GM19372 (cell line): Measurements from ENCODE around the gene ESPN.
"Not testable (repeated sequence)": the region's sequence is repeated elsewhere in the genome, so short reads cannot be mapped to it uniquely, and the experiment has no call there.

Experiments
- ATAC-seq: cut with Tn5 transposase; IDR thresholded peaks from one replicate; pipeline ENCODE4 v1.9.1; 2021; ENCODE audit warnings: mild to moderate bottlenecking, low read depth, moderate library complexity; ENCODE audit not compliant: unreplicated experiment

ESPN gene, protein sequence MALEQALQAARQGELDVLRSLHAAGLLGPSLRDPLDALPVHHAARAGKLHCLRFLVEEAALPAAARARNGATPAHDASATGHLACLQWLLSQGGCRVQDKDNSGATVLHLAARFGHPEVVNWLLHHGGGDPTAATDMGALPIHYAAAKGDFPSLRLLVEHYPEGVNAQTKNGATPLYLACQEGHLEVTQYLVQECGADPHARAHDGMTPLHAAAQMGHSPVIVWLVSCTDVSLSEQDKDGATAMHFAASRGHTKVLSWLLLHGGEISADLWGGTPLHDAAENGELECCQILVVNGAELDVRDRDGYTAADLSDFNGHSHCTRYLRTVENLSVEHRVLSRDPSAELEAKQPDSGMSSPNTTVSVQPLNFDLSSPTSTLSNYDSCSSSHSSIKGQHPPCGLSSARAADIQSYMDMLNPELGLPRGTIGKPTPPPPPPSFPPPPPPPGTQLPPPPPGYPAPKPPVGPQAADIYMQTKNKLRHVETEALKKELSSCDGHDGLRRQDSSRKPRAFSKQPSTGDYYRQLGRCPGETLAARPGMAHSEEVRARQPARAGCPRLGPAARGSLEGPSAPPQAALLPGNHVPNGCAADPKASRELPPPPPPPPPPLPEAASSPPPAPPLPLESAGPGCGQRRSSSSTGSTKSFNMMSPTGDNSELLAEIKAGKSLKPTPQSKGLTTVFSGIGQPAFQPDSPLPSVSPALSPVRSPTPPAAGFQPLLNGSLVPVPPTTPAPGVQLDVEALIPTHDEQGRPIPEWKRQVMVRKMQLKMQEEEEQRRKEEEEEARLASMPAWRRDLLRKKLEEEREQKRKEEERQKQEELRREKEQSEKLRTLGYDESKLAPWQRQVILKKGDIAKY

DNA sequence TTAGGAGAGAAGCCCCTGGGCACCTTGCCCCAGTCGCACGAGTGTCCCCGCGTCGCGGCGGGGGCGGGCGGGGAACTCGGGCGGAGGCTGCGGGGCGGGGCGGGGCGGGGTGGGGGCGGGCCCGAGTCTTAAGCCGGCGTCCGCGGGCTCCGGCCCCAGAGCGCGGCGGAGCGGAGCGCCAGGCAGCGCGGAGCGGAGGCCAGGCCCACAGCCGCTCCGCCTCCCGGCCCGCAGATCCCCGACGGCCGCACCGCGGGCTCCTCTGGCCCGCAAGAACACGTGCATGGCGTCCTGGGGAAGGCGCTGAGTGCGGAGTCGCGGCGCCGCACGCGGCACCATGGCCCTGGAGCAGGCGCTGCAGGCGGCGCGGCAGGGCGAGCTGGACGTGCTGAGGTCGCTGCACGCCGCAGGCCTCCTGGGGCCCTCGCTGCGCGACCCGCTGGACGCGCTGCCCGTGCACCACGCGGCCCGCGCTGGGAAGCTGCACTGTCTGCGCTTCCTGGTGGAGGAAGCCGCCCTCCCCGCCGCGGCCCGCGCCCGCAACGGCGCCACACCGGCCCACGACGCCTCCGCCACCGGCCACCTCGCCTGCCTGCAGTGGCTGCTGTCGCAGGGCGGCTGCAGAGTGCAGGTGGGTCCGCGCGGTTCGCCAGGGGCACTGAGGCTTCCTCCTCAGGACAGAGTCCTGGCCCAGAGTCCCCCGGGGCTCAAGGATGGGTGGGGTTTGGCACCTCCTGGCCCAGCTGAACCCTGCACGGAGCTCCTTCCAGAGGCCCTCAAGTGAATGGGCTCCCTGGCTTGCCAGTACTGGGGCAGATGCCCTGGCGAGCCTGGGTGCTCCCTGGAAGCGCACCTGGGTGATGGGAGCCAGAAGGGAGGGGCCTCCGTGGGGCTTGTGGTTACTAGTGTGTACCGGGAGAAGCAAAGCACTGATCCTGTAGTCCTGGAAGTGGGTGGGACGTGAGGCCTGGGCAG lies at the start of gene ESPN:
Gene ESPN (plus strand): TSS at position 158 of the 975 bp plus-strand sequence. CDS start 180 bp downstream, at position 338.
- no peak for ATAC-seq

DNA sequence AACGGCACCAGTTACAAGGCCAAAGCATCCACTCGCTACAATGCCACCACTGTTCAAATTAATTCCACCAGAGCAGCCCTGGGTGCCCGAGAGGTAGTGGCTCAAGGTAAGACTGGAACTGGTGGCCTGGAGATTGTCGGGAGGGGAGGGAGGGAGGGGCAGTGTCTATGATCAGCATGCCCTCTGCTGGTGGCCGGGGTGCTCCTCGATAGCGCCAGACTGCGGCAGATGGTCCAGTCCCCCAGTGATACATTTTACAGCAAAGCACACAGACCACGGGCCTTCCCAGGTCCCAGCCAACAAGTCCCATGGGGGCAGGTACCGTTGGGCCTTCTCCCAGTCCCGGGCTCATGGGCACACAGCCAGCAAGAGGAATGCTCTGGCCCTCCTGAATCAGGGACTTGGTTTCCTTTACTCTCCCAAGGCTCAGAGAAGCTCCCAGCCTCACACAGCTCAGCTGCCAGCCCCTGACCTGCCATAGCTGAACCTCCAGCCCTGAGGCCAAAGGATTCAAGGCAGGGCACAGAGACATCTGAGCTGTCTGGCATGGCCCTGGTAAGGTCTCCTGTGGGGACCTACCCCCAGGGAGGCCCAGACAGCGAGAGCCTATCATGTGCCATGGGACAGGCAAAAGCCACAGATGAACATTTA lies 46.4 kb upstream of the ESPN start:
- ATAC-seq = no peak

DNA sequence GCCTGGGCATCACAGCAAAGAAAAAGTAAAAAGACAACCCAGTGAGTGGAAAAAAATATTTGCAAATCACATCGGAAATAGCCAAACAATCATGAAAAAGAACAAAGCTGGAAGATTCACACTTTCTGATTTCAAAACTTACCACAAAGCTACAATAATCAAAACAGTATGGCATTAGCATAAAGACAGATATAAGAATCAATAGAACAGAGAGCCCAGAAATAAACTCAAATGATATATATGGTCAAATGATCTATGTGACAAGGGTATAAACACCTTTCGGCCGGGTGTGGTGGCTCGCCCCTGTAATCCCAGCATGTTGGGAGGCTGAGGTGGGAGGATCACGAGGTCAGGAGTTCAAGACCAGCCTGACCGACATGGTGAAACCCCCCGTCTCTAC lies 44.5 kb upstream of the ESPN start:
- ATAC-seq = no peak

DNA sequence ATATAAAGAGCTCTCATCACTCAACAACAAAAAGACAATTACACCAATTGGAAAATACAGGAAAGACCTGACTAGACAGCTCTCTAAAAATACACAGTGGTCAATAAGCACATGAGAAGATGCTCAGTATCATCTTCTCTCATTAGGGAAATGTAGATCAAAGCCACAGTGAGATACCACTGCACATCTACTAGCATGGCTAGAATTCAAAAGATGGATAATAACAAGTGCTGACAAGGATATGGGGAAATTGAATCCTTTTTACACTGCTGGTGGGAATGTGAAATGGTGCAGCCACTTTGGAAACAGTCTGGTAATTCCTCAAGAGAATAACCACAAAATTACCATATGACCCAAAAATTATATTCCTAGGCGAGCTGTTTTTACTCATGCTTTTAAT lies 40.4 kb upstream of the ESPN start:
- no peak for ATAC-seq

DNA sequence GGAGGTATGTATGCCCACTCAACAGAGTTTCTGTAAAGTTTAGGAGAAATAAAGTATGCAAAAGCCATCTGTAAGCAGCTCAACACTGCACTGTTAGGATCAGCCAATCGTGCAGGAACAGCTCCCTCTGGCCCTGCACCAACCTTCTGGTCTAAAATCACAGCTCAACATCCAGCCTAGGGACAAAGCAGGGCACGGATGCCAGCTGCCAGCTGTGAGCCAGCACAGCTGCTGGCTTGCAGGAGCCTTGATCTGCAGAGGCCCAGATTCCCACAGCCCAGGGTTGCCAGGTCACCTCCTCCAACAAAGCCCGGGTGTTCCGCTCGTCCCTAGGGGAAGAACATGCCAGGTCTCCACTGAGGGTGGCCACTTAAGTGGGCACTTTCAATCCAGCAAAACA lies 39.6 kb upstream of the ESPN start:
- no peak for ATAC-seq

DNA sequence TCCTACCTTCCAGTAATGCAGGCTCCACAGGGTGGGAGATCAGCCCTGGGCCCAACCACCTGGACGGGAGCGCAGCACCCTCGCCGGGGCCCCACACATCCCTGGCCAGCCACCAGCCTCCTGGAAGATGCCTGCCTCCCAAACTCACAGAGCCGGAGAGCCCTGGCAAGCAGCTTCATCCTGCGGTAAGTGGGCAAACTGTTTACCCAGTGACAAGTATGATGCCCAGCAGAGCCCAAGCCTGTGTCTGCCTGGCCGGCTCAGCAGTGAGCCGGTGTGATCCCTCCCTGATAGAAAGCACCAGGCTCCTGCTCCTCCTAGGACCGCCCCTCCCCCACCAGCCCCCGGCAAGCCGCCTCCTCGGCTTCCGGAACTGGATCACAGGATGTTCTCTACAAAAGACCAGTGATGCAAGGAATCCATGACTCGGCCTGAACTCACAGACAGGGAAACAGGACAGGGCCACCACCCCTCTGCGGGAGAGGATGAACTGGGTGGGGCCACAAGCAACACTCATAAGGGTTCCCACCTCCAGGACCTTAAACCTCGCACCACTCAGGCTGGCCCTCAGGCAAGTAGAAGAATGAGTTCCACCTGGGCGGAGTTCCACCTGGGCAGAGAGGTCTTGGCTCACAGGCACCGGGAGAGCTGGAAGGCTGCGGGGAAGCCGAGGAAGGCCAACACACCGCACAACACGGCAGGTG lies 38.9 kb upstream of the ESPN start:
- no peak for ATAC-seq

DNA sequence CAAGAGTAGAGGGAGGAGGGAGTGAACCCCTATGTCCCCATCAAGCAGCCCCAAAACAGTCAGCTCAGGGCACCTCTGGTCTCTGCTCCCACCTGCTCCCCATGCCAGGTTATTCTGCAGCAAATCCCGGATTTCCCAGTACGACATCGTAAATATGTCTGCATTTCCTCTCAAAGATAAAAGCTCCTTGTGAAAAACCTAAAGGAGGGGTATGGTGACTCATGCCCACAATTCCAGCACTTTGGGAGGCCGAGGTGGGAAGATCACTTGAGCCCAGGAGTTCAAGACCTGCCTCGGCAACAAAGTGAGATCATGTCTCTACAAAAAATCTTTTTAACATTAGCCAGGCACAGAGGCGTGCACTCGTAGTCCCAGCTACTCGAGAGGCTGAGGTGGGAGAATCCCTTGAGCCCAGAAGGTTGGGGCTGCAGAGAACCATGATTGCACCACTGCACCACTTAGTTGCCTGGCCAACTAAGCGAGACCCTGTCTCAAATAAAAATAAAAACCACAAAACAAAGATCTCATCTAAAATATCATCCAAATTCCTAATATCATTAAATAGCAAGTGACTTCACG lies 38.1 kb upstream of the ESPN start:
- no peak for ATAC-seq

DNA sequence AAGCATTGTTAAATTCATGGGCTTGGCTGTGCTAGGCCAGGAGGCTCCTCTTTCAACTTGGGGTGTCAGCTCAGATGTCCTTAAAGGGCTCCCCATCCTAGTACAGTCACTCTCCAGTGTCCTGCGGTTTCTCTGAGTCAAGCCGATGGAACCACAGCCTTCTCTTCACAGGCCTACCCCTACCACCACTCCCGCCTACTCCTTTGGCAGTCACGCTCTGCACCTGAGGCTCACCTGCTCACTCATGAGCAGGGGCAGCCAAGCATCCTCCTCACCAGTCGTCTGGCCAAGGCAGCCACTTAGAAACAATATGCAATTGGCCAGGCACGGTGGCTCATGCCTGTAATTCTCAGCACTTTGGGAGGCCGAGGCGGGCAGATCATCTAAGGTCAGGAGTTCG lies 34.6 kb upstream of the ESPN start:
- no peak for ATAC-seq

DNA sequence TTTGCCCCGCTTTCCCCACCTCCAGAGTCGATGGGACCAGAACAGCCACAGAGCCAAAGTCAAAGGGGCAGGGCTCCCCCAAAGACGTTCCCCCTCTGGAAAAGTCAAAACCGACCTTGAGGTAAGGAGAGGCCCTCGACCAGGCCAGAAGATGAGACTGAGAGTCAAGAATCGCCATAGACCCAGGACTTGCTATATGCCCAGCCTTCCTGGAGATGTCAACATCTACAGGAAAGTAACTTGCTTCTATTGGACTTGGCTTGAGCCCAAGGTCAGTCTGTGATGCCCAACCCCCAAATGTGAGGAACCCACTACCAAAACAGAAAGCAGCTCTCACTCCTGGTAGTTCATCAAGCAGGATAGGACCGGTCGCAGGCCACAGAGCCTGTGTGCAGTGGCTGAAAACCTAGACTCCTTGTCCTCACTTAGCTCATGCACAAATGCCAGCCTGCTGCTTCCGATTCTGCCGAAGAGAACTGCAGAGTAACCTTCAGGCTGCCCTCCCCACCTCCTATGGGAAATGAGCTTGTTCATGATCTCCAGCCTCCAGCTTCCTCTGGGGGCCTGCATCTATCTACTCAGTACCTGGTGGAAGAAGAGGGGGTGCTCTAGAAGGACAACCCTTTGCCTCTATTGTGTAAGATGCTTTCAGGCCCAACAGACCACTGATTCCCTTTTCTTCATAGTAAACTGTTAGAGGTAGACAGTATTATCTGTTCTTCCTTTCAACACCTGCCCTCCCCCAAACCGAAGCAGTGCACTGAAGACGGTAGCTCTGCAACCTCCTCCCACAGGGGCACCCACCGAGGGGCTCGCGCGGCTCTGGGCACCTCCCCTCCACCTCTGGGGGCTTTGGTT lies 32.4 kb upstream of the ESPN start:
- no peak for ATAC-seq

DNA sequence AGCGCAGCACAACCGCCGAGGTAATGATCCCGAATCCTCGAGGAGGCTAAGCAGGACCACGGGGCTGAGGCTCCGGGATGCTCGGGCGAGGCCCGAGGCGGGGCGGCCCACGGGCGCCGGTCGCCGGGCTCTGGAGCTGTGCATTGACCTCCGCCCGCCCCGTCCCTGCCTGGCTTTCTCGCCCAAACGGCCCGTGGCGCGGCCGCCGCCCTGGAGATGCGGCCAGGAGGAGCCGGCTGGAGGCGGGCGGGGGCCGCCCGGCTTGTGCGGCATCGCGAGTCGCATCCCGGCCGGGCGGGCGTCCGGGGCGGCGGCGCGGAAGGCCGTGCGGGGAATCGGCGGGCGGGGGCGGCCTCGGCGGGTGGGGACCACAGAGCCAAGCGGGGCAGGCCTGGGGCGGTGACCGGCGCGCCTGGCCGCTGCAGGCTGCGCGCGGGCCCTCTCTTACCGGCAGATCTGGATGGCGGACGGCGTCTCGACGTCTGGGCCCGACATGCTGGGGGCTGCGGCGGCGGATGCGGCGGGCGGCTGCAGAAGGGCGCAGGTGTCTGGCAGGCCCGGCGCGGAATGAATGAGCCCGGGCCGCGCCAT lies 31.7 kb upstream of the ESPN start:
- peak; percentile 24 for ATAC-seq

DNA sequence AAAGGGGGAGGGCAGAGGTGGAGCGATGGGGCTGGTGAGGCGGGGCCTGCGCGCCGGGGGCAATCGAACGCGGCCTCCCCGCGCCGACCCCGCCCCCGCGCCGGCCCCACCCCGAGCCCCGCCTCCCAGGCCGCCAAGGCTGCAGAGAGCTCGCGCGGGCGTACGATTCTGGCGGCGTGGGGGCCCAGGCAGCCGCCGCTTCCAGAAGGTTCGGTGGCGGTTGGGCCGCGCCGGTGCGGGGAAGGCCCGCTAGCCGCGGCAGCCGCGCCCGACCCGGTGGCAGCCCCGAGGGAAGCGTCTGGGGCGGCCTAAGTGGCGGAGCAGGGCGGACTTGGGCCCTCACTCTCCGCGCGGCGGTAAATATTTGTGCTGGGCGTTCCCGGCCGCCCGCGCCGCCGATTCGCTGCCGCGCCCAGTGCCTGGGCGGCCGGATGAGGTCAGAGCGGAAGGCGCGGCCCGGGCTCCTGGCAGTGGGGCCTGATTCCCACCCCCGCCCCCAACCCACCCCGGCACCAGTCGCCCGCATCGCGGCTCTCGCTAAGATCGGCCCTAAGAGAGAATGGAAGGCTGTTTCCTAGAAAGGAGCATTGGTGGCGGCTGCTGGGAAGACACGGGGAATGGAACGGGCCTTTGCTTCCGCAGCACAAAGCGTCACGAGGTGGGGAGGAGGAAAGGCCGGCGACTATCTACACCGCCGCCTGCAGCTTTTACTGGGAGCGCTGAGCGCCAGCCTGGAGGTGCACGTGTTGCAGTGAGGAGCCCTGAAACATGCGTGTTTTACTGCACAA lies 31.0 kb upstream of the ESPN start, which contains the start of gene ACOT7:
Gene ACOT7 (minus strand): TSS at position 368 of the 788 bp plus-strand sequence. CDS start 368 bp downstream, outside the sequence.
- ATAC-seq = peak; percentile 77

DNA sequence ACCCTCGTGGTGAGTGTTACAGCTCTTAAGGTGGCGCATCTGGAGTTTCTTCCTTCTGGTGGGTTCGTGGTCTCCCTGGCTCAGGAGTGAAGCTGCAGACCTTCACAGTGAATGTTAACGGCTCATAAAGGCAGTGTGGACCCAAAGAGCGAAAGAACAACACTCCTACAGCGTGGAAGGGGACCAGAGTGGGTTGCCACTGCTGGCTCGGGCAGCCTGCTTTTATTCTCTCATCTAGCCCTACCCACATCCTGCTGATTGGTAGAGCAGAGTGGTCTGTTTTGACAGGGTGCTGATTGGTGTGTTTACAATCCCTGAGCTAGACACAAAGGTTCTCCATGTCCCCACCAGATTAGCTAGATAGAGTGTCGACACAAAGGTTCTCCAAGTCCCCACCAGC lies 29.4 kb upstream of the ESPN start:
- not testable (repeated sequence) for ATAC-seq

DNA sequence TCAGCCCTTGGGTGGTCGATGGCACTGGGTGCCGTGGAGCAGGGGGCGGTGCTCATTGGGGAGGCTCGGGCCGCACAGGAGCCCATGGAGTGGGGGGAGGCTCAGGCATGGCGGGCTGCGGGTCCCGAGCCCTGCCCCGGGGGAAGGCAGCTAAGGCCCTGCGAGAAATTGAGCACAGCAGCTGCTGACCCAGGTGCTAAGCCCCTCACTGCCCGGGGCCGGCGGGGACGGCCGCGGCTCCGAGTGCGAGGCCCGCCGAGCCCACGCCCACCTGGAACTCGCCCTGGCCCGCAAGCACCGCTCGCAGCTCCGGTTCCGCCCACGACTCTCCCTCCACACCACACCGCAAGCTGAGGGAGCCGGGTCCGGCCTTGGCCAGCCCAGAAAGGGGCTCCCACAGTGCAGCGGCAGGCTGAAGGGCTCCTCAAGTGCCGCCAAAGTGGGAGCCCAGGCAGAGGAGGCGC lies 28.8 kb upstream of the ESPN start:
- not testable (repeated sequence) for ATAC-seq

DNA sequence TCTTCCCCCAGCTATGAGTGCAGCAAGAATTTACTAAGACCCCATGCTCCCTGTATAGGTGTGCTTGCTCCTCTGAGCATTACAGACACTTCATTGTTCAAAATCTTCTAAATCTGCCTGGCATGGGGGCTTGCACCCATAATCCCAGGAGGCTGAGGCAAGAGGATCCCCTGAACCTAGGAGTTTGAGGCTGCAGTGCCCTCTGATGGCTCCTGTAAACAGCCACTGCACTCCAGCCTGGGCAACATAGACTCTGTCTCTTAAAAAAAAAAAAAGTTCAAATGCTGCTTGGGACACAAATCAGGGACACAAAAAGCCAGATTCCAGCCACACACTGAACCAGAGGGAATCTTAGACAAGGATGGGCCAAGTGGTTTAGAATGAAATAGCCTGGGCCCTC lies 27.6 kb upstream of the ESPN start:
- ATAC-seq = no peak

DNA sequence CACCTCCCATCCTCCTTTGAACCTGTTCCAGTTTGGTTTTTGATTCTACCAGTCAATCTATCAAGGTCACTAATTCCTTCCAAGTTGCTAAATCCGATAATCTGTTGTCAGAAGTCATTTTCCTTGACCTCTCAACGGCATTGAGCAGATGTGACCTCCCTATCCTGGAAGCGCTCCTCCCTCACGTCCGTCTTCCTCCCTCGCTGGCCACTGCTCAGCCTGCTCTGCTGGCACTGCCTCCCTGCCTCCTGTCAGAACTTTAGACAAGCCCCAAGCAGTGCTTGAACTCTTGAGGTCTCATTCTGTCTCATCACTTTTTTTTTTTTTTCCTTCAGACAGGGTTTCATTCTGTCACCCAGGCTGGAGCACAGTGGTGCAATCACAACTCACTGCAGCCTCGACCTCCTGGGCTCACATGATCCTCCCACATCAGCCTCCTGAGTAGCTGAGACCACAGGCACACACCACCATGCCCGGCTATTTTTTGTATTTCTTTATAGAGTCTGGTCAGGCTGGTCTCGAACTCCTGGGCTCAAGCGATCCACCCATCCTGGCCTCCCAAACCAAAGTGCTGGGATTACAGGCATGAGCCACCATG lies 26.6 kb upstream of the ESPN start:
- no peak for ATAC-seq

DNA sequence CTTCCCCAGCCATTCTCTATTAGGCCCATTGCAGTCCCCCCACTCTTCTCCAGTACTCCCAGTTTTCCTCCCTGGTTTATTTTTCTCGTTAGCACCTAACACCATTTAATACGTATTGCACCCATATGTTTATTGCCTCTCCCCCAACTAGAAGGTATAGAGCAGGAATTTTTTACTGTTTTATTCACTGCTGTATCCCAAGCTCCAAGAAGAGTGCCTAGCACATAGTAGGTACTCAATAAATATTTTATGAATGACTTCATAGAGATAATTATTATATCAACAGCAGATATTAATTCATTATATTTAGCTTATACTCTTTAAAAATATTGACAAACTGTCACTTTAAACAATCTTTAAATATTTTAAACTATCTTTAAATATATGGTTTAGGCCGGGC lies 25.3 kb upstream of the ESPN start:
- ATAC-seq = no peak
